HFFc6 (cell line): ENCODE measurements around the gene ISCU. TPM values are rescaled to one million over a fixed set of nuclear protein-coding genes. Genes with fewer than 3 reads are reported as not detected.

Experiments used
- DNase-seq: peaks from one replicate; pipeline ENCODE4 v3.0.0-alpha.2; 2018
- H3K27ac Mint-ChIP-seq: 2 replicates; pipeline ENCODE4 v1.8.0; 2020; ENCODE audit warnings: mild to moderate bottlenecking, mixed read lengths
- H3K27me3 Mint-ChIP-seq: 2 replicates; pipeline ENCODE4 v1.8.0; 2021; ENCODE audit warnings: mild to moderate bottlenecking, moderate library complexity, mixed read lengths; ENCODE audit not compliant: insufficient read depth
- H3K36me3 Mint-ChIP-seq: 2 replicates; pipeline ENCODE4 v1.8.0; 2021; ENCODE audit warnings: low read depth, mixed read lengths
- H3K4me1 Mint-ChIP-seq: 2 replicates; pipeline ENCODE4 v1.8.0; 2020; ENCODE audit warnings: low read depth, mixed read lengths
- H3K4me3 Mint-ChIP-seq: 2 replicates; pipeline ENCODE4 v1.8.0; 2020; ENCODE audit warnings: mild to moderate bottlenecking, moderate library complexity, mixed read lengths
- H3K9me3 Mint-ChIP-seq: 2 replicates; pipeline ENCODE4 v1.8.0; 2020; ENCODE audit warnings: mild to moderate bottlenecking, mixed read lengths
- CTCF ChIP-seq: fragments of 200-600 bp; sonication (generic); IDR thresholded peaks from 2 replicates; pipeline ENCODE4 v1.5.0; 2021; ENCODE audit warnings: antibody characterized with exemption, mild to moderate bottlenecking
- total RNA-seq, 6 experiments: library from RNA; stranded (reverse); fragmentation: NEBNext Ultra II Directional; extraction: Animal tissue kit (Norgen Biotek cat#: 25700); gene quantifications; 2 replicates in 1 of 6; 3 replicates in 5 of 6; pipeline ENCODE4 v1.2.3, GENCODE V29; 2021

The ISCU gene
- total RNA-seq, 6 experiments from 2014 or later: 100 to 128 (median 107) TPM

DNA sequence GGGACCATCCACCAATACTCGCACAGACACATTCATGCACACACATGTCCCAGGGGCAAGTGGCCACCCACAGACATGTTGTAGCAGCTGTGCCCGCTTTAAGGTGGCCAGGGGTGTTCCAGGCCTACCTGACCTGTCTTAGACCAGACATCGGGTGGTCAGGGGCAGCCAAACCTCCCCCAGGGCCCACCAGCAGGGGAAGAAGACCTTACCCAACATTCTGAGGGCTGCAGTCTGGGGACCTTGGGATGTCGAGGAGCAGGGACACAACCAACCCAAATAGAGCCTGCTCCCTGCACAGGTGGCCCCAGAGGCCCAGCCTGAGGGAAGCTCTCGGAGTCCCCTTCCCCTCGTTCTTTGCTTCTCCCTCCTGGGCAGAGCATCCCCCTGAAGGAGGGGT lies 37.1 kb downstream of the ISCU start:
- Mint-ChIP-seq H3K27me3 (peaks cover 6% of the 10 kb centered on the region), H3K27ac (no peak overlapping the region)
- no peak for DNase-seq

DNA sequence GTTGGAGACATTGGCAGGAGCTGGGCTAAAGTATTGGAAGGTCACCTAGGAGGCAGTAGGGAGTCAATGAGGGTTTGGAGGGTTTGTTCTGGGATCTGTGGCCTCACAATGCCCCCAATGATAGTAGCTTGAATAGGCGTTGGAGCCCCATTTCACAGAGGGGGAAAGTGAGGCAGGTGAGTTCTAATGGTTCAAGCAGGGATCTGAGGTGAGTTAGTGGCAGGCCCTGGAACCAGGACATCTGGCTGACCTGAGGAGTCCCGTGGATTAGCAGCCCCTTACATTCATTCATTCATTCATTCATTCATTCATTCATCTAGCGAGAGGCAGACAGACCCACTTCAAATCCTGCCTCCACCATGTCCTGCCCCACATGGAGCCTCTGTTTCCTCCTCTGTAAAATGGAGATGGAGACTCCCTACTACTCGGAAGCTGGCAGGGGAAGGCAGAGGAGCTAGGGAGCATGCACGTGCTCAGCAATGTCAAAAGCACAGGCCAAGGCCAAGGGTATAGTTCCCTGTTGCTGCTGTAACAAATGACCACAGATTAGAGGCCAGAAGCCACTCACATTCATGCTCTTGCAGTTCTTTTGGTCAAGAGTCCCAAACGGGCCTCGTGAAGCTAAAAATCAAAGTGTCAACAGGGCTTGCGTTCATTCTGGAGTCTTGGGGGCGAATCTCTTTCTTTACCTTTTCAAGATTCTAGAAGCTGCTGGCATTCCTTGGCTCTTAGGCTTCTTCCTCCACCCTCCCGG lies 37.7 kb downstream of the ISCU start:
- no peak for DNase-seq
- Mint-ChIP-seq H3K9me3 (no peaks in the 10 kb centered on the region), H3K4me1 (peaks cover 2% of the 10 kb centered on the region; the same call in 1 of the 2 replicates), H3K4me3 (no peak overlapping the region), H3K36me3 (no peaks in the 10 kb centered on the region), H3K27ac (no peak overlapping the region), H3K27me3 (peaks cover 6% of the 10 kb centered on the region)
- no peak for TF ChIP-seq CTCF

More for the DNA sequence above, 37.1 kb downstream of the ISCU start:
- Mint-ChIP-seq H3K9me3 (no peaks in the 10 kb centered on the region), H3K4me1 (no peaks in the 10 kb centered on the region; the same call in 1 of the 2 replicates), H3K36me3 (no peaks in the 10 kb centered on the region), H3K4me3 (no peak overlapping the region)
- no peak for TF ChIP-seq CTCF

- Mint-ChIP-seq H3K36me3 (no peaks in the 10 kb centered on the region), H3K27me3 (peaks cover 6% of the 10 kb centered on the region), H3K9me3 (no peaks in the 10 kb centered on the region), H3K27ac (no peak overlapping the region), H3K4me3 (no peak overlapping the region), H3K4me1 (peaks cover 7% of the 10 kb centered on the region; the same call in 1 of the 2 replicates)
- TF ChIP-seq CTCF: no peak
- no peak for DNase-seq
Observed at GRCh38 chr12:108600702-108601007, 38.3 kb downstream of the ISCU start.

- Mint-ChIP-seq H3K36me3 (no peaks in the 10 kb centered on the region), H3K27me3 (peaks cover 6% of the 10 kb centered on the region), H3K4me1 (peaks cover 7% of the 10 kb centered on the region; the same call in 1 of the 2 replicates), H3K4me3 (no peak overlapping the region), H3K9me3 (no peaks in the 10 kb centered on the region), H3K27ac (no peak overlapping the region)
- DNase-seq: no peak
- TF ChIP-seq CTCF: no peak
Observed at GRCh38 chr12:108602209-108602705, 39.9 kb downstream of the ISCU start.

DNA sequence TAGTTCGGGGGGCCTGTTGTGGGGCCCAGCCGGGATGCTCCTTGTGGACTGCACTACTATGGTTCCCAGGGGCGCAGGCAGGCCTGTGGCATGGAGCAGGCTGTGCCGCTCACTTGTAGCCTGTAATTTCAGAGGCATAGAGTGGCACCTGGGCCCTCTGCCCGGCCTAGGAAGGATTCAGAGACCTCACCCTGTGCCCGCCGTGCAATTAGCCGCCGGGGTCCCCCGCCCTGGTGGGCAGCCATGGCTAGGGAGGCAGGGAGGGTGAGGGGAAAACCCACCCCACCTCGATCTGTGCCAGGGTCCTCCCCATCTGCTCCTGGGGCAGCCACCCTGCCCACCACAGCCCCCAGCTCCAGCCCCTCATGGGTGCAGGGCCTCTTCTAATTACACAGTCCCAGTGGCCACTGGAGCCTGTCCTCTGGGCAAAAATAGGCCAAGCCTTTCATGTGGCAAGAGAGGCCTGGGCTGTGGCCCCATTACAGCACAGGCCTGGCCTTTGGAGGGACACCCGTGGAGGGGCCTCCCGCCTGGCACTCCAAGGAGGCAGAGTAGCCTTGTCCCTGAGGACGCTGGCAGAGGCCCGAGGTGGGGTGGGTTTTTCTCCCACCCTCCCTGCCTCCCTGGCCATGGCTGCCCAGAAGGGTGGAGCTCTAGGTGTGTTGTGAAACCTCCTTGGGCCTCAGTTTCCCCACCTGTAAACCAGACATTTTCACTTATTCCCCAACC lies 40.7 kb downstream of the ISCU start:
- Mint-ChIP-seq H3K27me3 (peaks cover 6% of the 10 kb centered on the region), H3K27ac (no peak overlapping the region), H3K36me3 (no peaks in the 10 kb centered on the region), H3K4me1 (peaks cover 7% of the 10 kb centered on the region; the same call in 1 of the 2 replicates), H3K9me3 (no peaks in the 10 kb centered on the region), H3K4me3 (no peak overlapping the region)
- no peak for TF ChIP-seq CTCF
- no peak for DNase-seq
